Endothelial cell of umbilical vein (primary cell): ENCODE data around the gene LIME1. TPM values are rescaled to one million over a fixed set of nuclear protein-coding genes. Genes with fewer than 3 reads are reported as not detected.

ENCODE experiments used
- BruUV-seq: library from RNA; stranded (reverse); fragments of 400-500 nt; replicated peaks from 2 replicates; lab custom pipeline; 2021; lab: Mats Ljungman, UMichigan
- CTCF ChIA-PET: fragments of 300-600, 350-600 bp; sonication (Branson Sonifier 250); formaldehyde crosslinking; loops from one replicate; lab custom pipeline; 2021; ENCODE audit warnings: antibody characterized with exemption, inconsistent platforms; lab: Charles Lee
- POLR2A ChIA-PET: fragments of 300-600, 350-600 bp; sonication (Branson Sonifier 250); formaldehyde crosslinking; loops from one replicate; lab custom pipeline; 2021; ENCODE audit warnings: antibody characterized with exemption, inconsistent platforms; lab: Charles Lee
- DNase-seq: peaks from one replicate; pipeline ENCODE4 v3.0.0-alpha.2; 2011; ENCODE audit warnings: low read depth, low spot score
- FAIRE-seq: peaks from 2 replicates; lab custom pipeline; 2011; peaks lifted over from hg19 to GRCh38; lab: Jason Lieb, UNC
- H2AFZ ChIP-seq: 2 replicates; pipeline ENCODE4 v1.6.0; 2012; ENCODE audit warnings: low read depth, low read length, control low read depth, inconsistent platforms
- H3K27ac ChIP-seq: 2 replicates; pipeline ENCODE4 v1.5.1; 2011; ENCODE audit warnings: low read depth, mild to moderate bottlenecking, control low read depth, low read length, moderate library complexity; ENCODE audit not compliant: insufficient read depth
- H3K27me3 ChIP-seq, 2 experiments: 2 replicates each; pipeline versions ENCODE4 v1.6.0 to v1.6.1; 2011; ENCODE audit warnings: low read length in 2 of 2, mixed read lengths in 1 of 2; ENCODE audit not compliant: control insufficient read depth in 2 of 2, insufficient read depth in 2 of 2
- H3K36me3 ChIP-seq, 2 experiments: 2 replicates in 1 of 2; 3 replicates in 1 of 2; pipeline ENCODE4 v1.5.1; 2011; ENCODE audit warnings: low read length in 2 of 2, mild to moderate bottlenecking in 1 of 2, moderate library complexity in 1 of 2; ENCODE audit not compliant: control insufficient read depth in 2 of 2, insufficient read depth in 2 of 2; ENCODE audit errors: extremely low read depth in 1 of 2
- H3K4me1 ChIP-seq: 3 replicates; pipeline ENCODE4 v1.5.1; 2011; ENCODE audit warnings: mild to moderate bottlenecking, low read length; ENCODE audit not compliant: control insufficient read depth, insufficient read depth; ENCODE audit errors: extremely low read depth
- H3K4me2 ChIP-seq: 2 replicates; pipeline ENCODE4 v1.6.1; 2011; ENCODE audit warnings: low read length, control low read depth, mixed read lengths; ENCODE audit not compliant: insufficient read depth
- H3K4me3 ChIP-seq, 3 experiments: fragments of 200-600 bp in 1 of 3; sonication (generic), shearing (Covaris generic) in 1 of 3; replicated peaks in 1 of 3; 2 replicates each; pipeline ENCODE4 v1.5.1; 2011 to 2016; ENCODE audit warnings: control low read depth in 3 of 3, low read length in 3 of 3, mild to moderate bottlenecking in 2 of 3, inconsistent platforms in 1 of 3, low read depth in 1 of 3, moderate library complexity in 1 of 3; ENCODE audit not compliant: insufficient read depth in 1 of 3
- H3K79me2 ChIP-seq: 2 replicates; pipeline ENCODE4 v1.6.0; 2012; ENCODE audit warnings: low read length, inconsistent platforms; ENCODE audit not compliant: control insufficient read depth, insufficient read depth
- H3K9ac ChIP-seq: replicated peaks from 2 replicates; pipeline ENCODE3; 2011; ENCODE audit warnings: low read length, control low read depth; ENCODE audit not compliant: insufficient read depth; ENCODE audit errors: extremely low read depth
- H3K9me1 ChIP-seq: replicated peaks from 3 replicates; pipeline ENCODE4 v1.6.0; 2011; ENCODE audit warnings: mild to moderate bottlenecking, low read length; ENCODE audit not compliant: control insufficient read depth, insufficient read depth; ENCODE audit errors: extremely low read depth
- H3K9me3 ChIP-seq: replicated peaks from 2 replicates; pipeline ENCODE4 v1.5.1; 2012; ENCODE audit warnings: low read length, inconsistent platforms; ENCODE audit not compliant: control insufficient read depth, insufficient read depth
- H4K20me1 ChIP-seq: replicated peaks from 2 replicates; pipeline ENCODE3; 2011; ENCODE audit warnings: mild to moderate bottlenecking, low read length; ENCODE audit not compliant: control insufficient read depth, insufficient read depth; ENCODE audit errors: extremely low read depth
- EZH2 ChIP-seq: IDR thresholded peaks from 2 replicates; pipeline ENCODE4 v1.6.1; 2012; ENCODE audit warnings: borderline replicate concordance, low read depth, mild to moderate bottlenecking, moderate library complexity, low read length, inconsistent platforms; ENCODE audit not compliant: severe bottlenecking
- FOS ChIP-seq: IDR thresholded peaks from 2 replicates; pipeline ENCODE4 v1.6.1; 2011; ENCODE audit warnings: mild to moderate bottlenecking, low read length, moderate library complexity, borderline replicate concordance; ENCODE audit not compliant: insufficient read depth
- GATA2 ChIP-seq: IDR thresholded peaks from 2 replicates; pipeline ENCODE4 v1.7.0; 2011; ENCODE audit warnings: low read depth, mild to moderate bottlenecking, moderate library complexity, mixed read lengths, low read length; ENCODE audit not compliant: insufficient read length, insufficient read depth
- JUN ChIP-seq: IDR thresholded peaks from 2 replicates; pipeline ENCODE4 v1.6.1; 2011; ENCODE audit warnings: borderline replicate concordance, low read depth; ENCODE audit not compliant: insufficient read length, insufficient read depth
- MAX ChIP-seq: IDR thresholded peaks from 2 replicates; pipeline ENCODE4 v1.6.1; 2011; ENCODE audit not compliant: insufficient read depth, insufficient read length
- MYC ChIP-seq: IDR thresholded peaks from one replicate; pipeline ENCODE4 v1.6.1; 2011; ENCODE audit warnings: mild to moderate bottlenecking, low read depth, low read length
- POLR2A ChIP-seq: IDR thresholded peaks from 2 replicates; pipeline ENCODE4 v1.6.1; 2012; ENCODE audit warnings: low read depth, mild to moderate bottlenecking, control low read depth, low read length
- dilution Hi-C: fragments of 300-500 bp; cut with MboI; formaldehyde crosslinking; loops from one replicate; pipeline ENCODE4 v1.15.0; 2019; ENCODE audit warnings: low sequenced_read_pairs; ENCODE audit not compliant: extremely low pct_ligation_motif_present
- intact Hi-C: fragments of 100-400 bp; cut with micrococcal nuclease; formaldehyde crosslinking; loops from one replicate; pipeline ENCODE4 v1.10.0; 2022
- polyA plus RNA-seq, 4 experiments: library from polyadenylated mRNA; depleted of rRNA in 3 of 4; stranded (reverse) in 3 of 4; unstranded in 1 of 4; fragments of >200 nt; gene quantifications; 2 replicates each; pipeline versions ENCODE4 v1.2.1 to v1.2.3, GENCODE V29; 2011 to 2012; ENCODE audit warnings: missing spikeins in 1 of 4
- total RNA-seq: library from RNA; stranded (reverse); gene quantifications from 2 replicates; pipeline ENCODE4 v1.2.3, GENCODE V29; 2021
- TF ChIP-seq, protein P1 (sequence below), 2 donors: IDR thresholded peaks; 1 replicate in 1 of 2; 2 replicates in 1 of 2; pipeline ENCODE4 v1.5.1; 2011; ENCODE audit warnings: low read length in 2 of 2, mild to moderate bottlenecking in 2 of 2, moderate library complexity in 2 of 2, control low read depth in 1 of 2, inconsistent platforms in 1 of 2, low read depth in 1 of 2; ENCODE audit not compliant: insufficient read depth in 1 of 2; ENCODE audit errors: extremely low read depth in 1 of 2

Gene LIME1
- total and polyA plus RNA-seq, 2 donors (not counting 3 experiments of a cell fraction or from before 2014, with no cell fraction given), result 10.7 to 12.2 TPM

DNA sequence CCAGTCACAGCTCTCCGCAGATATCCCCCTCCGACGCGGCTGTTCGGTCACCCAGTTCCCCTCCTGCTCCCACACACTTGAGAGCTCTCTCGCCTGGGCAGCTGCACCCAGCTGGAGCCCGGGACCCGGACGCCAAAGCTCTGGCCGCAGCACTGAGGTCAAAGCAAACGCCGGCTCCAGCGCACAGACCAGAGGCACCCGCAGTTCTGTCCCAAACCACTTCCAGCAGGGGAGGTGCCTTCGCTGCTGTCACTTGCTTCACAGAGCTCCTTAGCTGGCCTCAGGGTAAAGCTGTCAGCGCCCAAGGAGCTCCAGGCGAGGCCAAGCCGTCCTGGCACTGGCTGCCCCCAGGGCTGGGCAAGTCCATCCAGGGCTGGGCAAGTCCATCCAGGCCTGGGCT, 31.0 kb downstream of the LIME1 start:
- ChIA-PET POLR2A (no interaction called here), CTCF (interaction anchor here (1.5 to 2.1 kb wide), 2 partner anchors 8 to 19 kb away, joined by 9 to 12 read pairs; no protein-coding TSS in a partner anchor)
- BruUV-seq, result no TSS peak

DNA sequence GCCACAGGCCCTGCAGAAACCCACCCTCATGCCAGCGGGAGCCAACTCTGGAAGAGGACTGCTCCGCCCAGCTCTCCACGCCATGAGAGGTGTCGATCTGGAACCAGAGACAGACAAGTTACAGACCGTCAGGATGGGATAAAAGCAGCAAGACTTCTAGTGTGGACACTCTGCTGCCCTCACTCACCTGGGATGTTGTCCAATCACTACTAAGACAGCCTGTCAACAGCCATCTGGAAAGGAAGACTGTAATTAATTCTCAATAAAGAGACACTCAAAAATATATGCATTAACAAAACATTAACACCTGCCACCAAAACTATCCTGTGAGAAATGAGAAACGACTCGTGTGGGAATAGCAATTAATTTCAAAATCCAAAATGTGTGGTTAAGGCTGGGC, 31.4 kb downstream of the LIME1 start:
- intact Hi-C loops (no loop called here), dilution Hi-C loops (no loop called here)
- no peak overlapping the region for H3K4me3 ChIP-seq
- H2AFZ ChIP-seq, result no peak overlapping the region
- no TSS peak for BruUV-seq
- no peak for FAIRE-seq
- CTCF ChIA-PET, result interaction anchor here (2.1 kb wide), 1 partner anchor 18 kb away, joined by 12 read pairs; no protein-coding TSS in a partner anchor
- H3K36me3 ChIP-seq, result no peaks in the 10 kb centered on the region
- no peak overlapping the region for H3K9ac ChIP-seq
- TF ChIP-seq MYC (no peak), POLR2A (no peak), GATA2 (no peak), FOS (no peak), MAX (no peak), JUN (no peak), EZH2 (no peak)
- TF ChIP-seq, protein P1, sequence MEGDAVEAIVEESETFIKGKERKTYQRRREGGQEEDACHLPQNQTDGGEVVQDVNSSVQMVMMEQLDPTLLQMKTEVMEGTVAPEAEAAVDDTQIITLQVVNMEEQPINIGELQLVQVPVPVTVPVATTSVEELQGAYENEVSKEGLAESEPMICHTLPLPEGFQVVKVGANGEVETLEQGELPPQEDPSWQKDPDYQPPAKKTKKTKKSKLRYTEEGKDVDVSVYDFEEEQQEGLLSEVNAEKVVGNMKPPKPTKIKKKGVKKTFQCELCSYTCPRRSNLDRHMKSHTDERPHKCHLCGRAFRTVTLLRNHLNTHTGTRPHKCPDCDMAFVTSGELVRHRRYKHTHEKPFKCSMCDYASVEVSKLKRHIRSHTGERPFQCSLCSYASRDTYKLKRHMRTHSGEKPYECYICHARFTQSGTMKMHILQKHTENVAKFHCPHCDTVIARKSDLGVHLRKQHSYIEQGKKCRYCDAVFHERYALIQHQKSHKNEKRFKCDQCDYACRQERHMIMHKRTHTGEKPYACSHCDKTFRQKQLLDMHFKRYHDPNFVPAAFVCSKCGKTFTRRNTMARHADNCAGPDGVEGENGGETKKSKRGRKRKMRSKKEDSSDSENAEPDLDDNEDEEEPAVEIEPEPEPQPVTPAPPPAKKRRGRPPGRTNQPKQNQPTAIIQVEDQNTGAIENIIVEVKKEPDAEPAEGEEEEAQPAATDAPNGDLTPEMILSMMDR (IDR thresholded peaks at IDR 0.05; ENCODE audit: extremely low read depth in 1 of 2, insufficient read depth in 1 of 2, low read depth in 1 of 2, low read length in 2 of 2), result no peak
- POLR2A ChIA-PET, result no interaction called here
- no peaks in the 10 kb centered on the region for H3K9me1 ChIP-seq
- H3K27me3 ChIP-seq, result no peaks in the 10 kb centered on the region
- no peak overlapping the region for H3K27ac ChIP-seq
- no peaks in the 10 kb centered on the region for H3K79me2 ChIP-seq
- no peaks in the 10 kb centered on the region for H3K4me1 ChIP-seq
- no peak for DNase-seq
- no peaks in the 10 kb centered on the region for H4K20me1 ChIP-seq
- H3K4me2 ChIP-seq, result no peak overlapping the region
- H3K9me3 ChIP-seq, result no peaks in the 10 kb centered on the region

More for the DNA sequence above, 31.0 kb downstream of the LIME1 start:
- Histone ChIP-seq H3K27me3 (no peaks in the 10 kb centered on the region), H3K79me2 (no peaks in the 10 kb centered on the region), H3K36me3 (no peaks in the 10 kb centered on the region), H3K9me3 (no peaks in the 10 kb centered on the region), H3K4me1 (no peaks in the 10 kb centered on the region), H3K9ac (no peak overlapping the region), H3K4me2 (no peak overlapping the region), H4K20me1 (no peaks in the 10 kb centered on the region), H3K4me3 (no peak overlapping the region), H3K9me1 (no peaks in the 10 kb centered on the region), H2AFZ (no peak overlapping the region), H3K27ac (no peak overlapping the region)
- TF ChIP-seq, protein P1 (IDR thresholded peaks at IDR 0.05; ENCODE audit: extremely low read depth in 1 of 2, insufficient read depth in 1 of 2, low read depth in 1 of 2, low read length in 2 of 2), result no peak
- TF ChIP-seq POLR2A (no peak), JUN (no peak), MYC (no peak), EZH2 (no peak)
- no peak for FAIRE-seq
- no peak for DNase-seq
- dilution Hi-C loops (no loop called here), intact Hi-C loops (no loop called here)
